H9 (cell line): Measurements from ENCODE around the gene SOX12. TPM values are rescaled to one million over a fixed set of nuclear protein-coding genes. Genes with fewer than 3 reads are reported as not detected.

Experiments used
- DNase-seq: peaks from one replicate; pipeline ENCODE4 v3.0.0-alpha.2; 2017
- H2AFZ ChIP-seq: one replicate; pipeline ENCODE4 v1.6.1; 2013; ENCODE audit warnings: mild to moderate bottlenecking, low read length, control low read depth, moderate library complexity
- H2AK5ac ChIP-seq: 2 replicates; pipeline ENCODE4 v1.6.1; 2013; ENCODE audit warnings: low read length, control low read depth, mixed read lengths; ENCODE audit not compliant: insufficient read length
- H2BK120ac ChIP-seq: one replicate; pipeline ENCODE4 v1.6.1; 2013; ENCODE audit warnings: low read depth, mild to moderate bottlenecking, low read length, control low read depth, inconsistent platforms; ENCODE audit not compliant: poor library complexity, severe bottlenecking
- H2BK12ac ChIP-seq: 2 replicates; pipeline ENCODE4 v1.6.1; 2013; ENCODE audit warnings: low read length, control low read depth, mixed read lengths, low read depth; ENCODE audit not compliant: insufficient read length
- H2BK15ac ChIP-seq: 2 replicates; pipeline ENCODE4 v1.6.1; 2013; ENCODE audit warnings: low read depth, low read length, control low read depth
- H2BK20ac ChIP-seq: one replicate; pipeline ENCODE4 v1.6.1; 2013; ENCODE audit warnings: low read depth, mild to moderate bottlenecking, low read length, control low read depth, inconsistent platforms; ENCODE audit not compliant: poor library complexity, severe bottlenecking
- H2BK5ac ChIP-seq: 2 replicates; pipeline ENCODE4 v1.6.1; 2013; ENCODE audit warnings: low read length, control low read depth, mixed read lengths; ENCODE audit not compliant: insufficient read length
- H3K14ac ChIP-seq: 2 replicates; pipeline ENCODE4 v1.6.1; 2013; ENCODE audit warnings: low read length, control low read depth; ENCODE audit not compliant: insufficient read depth
- H3K18ac ChIP-seq: 2 replicates; pipeline ENCODE4 v1.6.1; 2013; ENCODE audit warnings: low read depth, mild to moderate bottlenecking, mixed read lengths, low read length, control low read depth; ENCODE audit not compliant: insufficient read length
- H3K23ac ChIP-seq: 2 replicates; pipeline ENCODE4 v1.6.1; 2013; ENCODE audit warnings: low read length, control low read depth, mixed read lengths, low read depth; ENCODE audit not compliant: insufficient read length
- H3K23me2 ChIP-seq: 2 replicates; pipeline ENCODE4 v1.6.1; 2013; ENCODE audit warnings: low read depth, mild to moderate bottlenecking, mixed read lengths, low read length, control low read depth; ENCODE audit not compliant: insufficient read length, poor library complexity, severe bottlenecking
- H3K27ac ChIP-seq: 2 replicates; pipeline ENCODE4 v1.5.1; 2013; ENCODE audit warnings: low read length, control low read depth, mixed read lengths, low read depth; ENCODE audit not compliant: insufficient read length
- H3K27me3 ChIP-seq: 2 replicates; pipeline ENCODE4 v1.6.1; 2013; ENCODE audit warnings: low read length, control low read depth, inconsistent platforms; ENCODE audit not compliant: insufficient read depth
- H3K4ac ChIP-seq: 2 replicates; pipeline ENCODE4 v1.6.1; 2013; ENCODE audit warnings: low read depth, mild to moderate bottlenecking, control low read depth, inconsistent platforms, low read length, moderate library complexity
- H3K4me1 ChIP-seq: 2 replicates; pipeline ENCODE4 v1.6.1; 2013; ENCODE audit warnings: low read length, control low read depth, inconsistent platforms; ENCODE audit not compliant: insufficient read depth
- H3K4me2 ChIP-seq: 2 replicates; pipeline ENCODE4 v1.6.1; 2013; ENCODE audit warnings: low read length, control low read depth, mixed read lengths; ENCODE audit not compliant: insufficient read length, insufficient read depth
- H3K56ac ChIP-seq: 2 replicates; pipeline ENCODE4 v1.6.1; 2013; ENCODE audit warnings: low read depth, mild to moderate bottlenecking, mixed read lengths, low read length, control low read depth; ENCODE audit not compliant: insufficient read length
- H3K79me1 ChIP-seq: 2 replicates; pipeline ENCODE4 v1.6.1; 2013; ENCODE audit warnings: low read depth, mild to moderate bottlenecking, moderate library complexity, low read length, control low read depth, inconsistent platforms; ENCODE audit not compliant: insufficient read depth, poor library complexity, severe bottlenecking
- H3K79me2 ChIP-seq: 2 replicates; pipeline ENCODE4 v1.6.1; 2013; ENCODE audit warnings: low read length, control low read depth, inconsistent platforms; ENCODE audit not compliant: insufficient read depth
- H3K9ac ChIP-seq: 2 replicates; pipeline ENCODE4 v1.6.1; 2013; ENCODE audit warnings: low read length, control low read depth, mixed read lengths; ENCODE audit not compliant: insufficient read length; ENCODE audit errors: extremely low read depth
- H3K9me3 ChIP-seq: one replicate; pipeline ENCODE4 v1.6.1; 2013; ENCODE audit warnings: low read depth, low read length, inconsistent platforms; ENCODE audit not compliant: control insufficient read depth
- H3T11ph ChIP-seq: one replicate; pipeline ENCODE4 v1.6.1; 2013; ENCODE audit warnings: mild to moderate bottlenecking, low read length, control low read depth, inconsistent platforms
- H4K20me1 ChIP-seq: one replicate; pipeline ENCODE4 v1.6.1; 2013; ENCODE audit not compliant: control insufficient read depth, insufficient read length, insufficient read depth
- H4K5ac ChIP-seq: 2 replicates; pipeline ENCODE4 v1.6.1; 2013; ENCODE audit warnings: low read depth, mild to moderate bottlenecking, mixed read lengths, low read length, control low read depth; ENCODE audit not compliant: insufficient read length
- H4K8ac ChIP-seq: replicated peaks from 2 replicates; pipeline ENCODE4 v1.6.1; 2013; ENCODE audit warnings: low read length, control low read depth, mixed read lengths, low read depth; ENCODE audit not compliant: insufficient read length
- H4K91ac ChIP-seq: 2 replicates; pipeline ENCODE4 v1.6.1; 2013; ENCODE audit warnings: low read depth, mild to moderate bottlenecking, moderate library complexity, mixed read lengths, low read length, control low read depth; ENCODE audit not compliant: insufficient read length
- H3K27ac Mint-ChIP-seq, 3 experiments: 2 replicates in 2 of 3; 3 replicates in 1 of 3; pipeline ENCODE4 v1.8.0; 2020 to 2021; ENCODE audit warnings: mixed read lengths in 3 of 3, mild to moderate bottlenecking in 1 of 3, moderate library complexity in 1 of 3
- H3K27me3 Mint-ChIP-seq: 2 replicates; pipeline ENCODE4 v1.8.0; 2021; ENCODE audit warnings: low read depth, mild to moderate bottlenecking, moderate library complexity, mixed read lengths
- H3K36me3 Mint-ChIP-seq, 3 experiments: 2 replicates in 2 of 3; 3 replicates in 1 of 3; pipeline ENCODE4 v1.8.0; 2020 to 2021; ENCODE audit warnings: low read depth in 3 of 3, mixed read lengths in 3 of 3; ENCODE audit not compliant: insufficient read depth in 1 of 3
- H3K4me1 Mint-ChIP-seq, 2 experiments: 2 replicates each; pipeline ENCODE4 v1.8.0; 2020; ENCODE audit warnings: mixed read lengths in 2 of 2
- H3K4me3 Mint-ChIP-seq, 2 experiments: 2 replicates in 1 of 2; 3 replicates in 1 of 2; pipeline ENCODE4 v1.8.0; 2020 to 2021; ENCODE audit warnings: mild to moderate bottlenecking in 2 of 2, mixed read lengths in 2 of 2, moderate library complexity in 1 of 2
- H3K9me3 Mint-ChIP-seq, 2 experiments: 2 replicates in 1 of 2; 3 replicates in 1 of 2; pipeline ENCODE4 v1.8.0; 2020; ENCODE audit warnings: mild to moderate bottlenecking in 2 of 2, mixed read lengths in 2 of 2, moderate library complexity in 1 of 2
- CTCF ChIP-seq: fragments of 200-600 bp; sonication (generic); conservative IDR thresholded peaks from 3 replicates; pipeline ENCODE4 v1.8.0; 2021; ENCODE audit warnings: antibody characterized with exemption, mild to moderate bottlenecking
- WGBS: extraction: QIAGEN DNeasy Blood & Tissue Kit; methylation state at CpG from one replicate; pipeline ENCODE4 v1.1.7; 2013; ENCODE audit warnings: missing lambda C conversion rate, low lambda C conversion rate, mixed read lengths; ENCODE audit not compliant: insufficient read length; ENCODE audit errors: extremely low coverage; 5-methylcytosine and 5-hydroxymethylcytosine counted together
- total RNA-seq: library from RNA; stranded (reverse); gene quantifications from 2 replicates; pipeline ENCODE4 v1.2.1, GENCODE V29; 2021

Gene SOX12
- total RNA-seq, 1 experiment from 2014 or later, result 54.4 TPM

DNA sequence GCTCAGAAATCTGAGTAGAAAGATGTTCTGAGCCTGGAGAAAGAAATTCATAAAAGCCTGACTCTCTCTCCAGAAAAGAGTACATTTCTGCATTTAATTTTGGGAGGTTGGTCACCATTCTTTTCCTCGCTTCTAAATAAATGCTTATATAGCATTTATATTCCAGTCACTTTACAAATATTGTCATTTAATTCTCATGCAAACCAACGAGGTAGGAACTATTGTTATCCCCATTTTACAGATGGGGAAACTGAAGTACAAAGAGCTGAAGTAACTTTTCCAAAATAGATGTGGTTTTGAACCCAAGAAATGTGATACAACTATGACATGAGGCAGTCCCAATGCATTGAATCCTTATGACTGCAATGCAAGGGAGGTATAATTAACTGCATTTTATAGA lies 50.7 kb downstream of the SOX12 start:
- no peak overlapping the region for H2BK15ac ChIP-seq

More for the DNA sequence above, 50.7 kb downstream of the SOX12 start:
- Histone ChIP-seq H2BK20ac (no peak overlapping the region), H3K4me1 (no peaks in the 10 kb centered on the region), H3K9ac (no peak overlapping the region), H2AFZ (no peak overlapping the region), H3K27ac (no peak overlapping the region), H4K91ac (no peak overlapping the region), H3T11ph (no peak overlapping the region), H2BK12ac (no peak overlapping the region), H3K79me2 (no peaks in the 10 kb centered on the region), H3K56ac (no peak overlapping the region), H3K4me2 (no peak overlapping the region), H4K5ac (no peak overlapping the region), H3K27me3 (no peaks in the 10 kb centered on the region), H3K23me2 (peaks cover under 1% of the 10 kb centered on the region), H3K23ac (no peak overlapping the region), H2AK5ac (no peak overlapping the region), H3K18ac (no peak overlapping the region), H4K20me1 (no peaks in the 10 kb centered on the region), H3K9me3 (no peaks in the 10 kb centered on the region), H3K4ac (no peak overlapping the region), H4K8ac (no peak overlapping the region), H2BK120ac (no peak overlapping the region), H3K79me1 (no peaks in the 10 kb centered on the region), H2BK5ac (no peak overlapping the region), H3K14ac (no peak overlapping the region)
- no peak for TF ChIP-seq CTCF
- WGBS, result no CpG with 5 or more reads among the region's 2 CpGs
- H3K9me3 Mint-ChIP-seq, result no peaks in the 10 kb centered on the region
- H3K27ac Mint-ChIP-seq, result no peak overlapping the region
- no peak for DNase-seq
- H3K4me3 Mint-ChIP-seq, result no peak overlapping the region
- H3K27me3 Mint-ChIP-seq, result peaks cover 4% of the 10 kb centered on the region
- H3K36me3 Mint-ChIP-seq, result no peaks in the 10 kb centered on the region
- H3K4me1 Mint-ChIP-seq, result peaks cover 12 to 18% of the 10 kb centered on the region in 2 experiments
